Fibroblast of skin of back (primary cell): Measurements from ENCODE around the gene RTTN. TPM values are rescaled to one million over a fixed set of nuclear protein-coding genes. Genes with fewer than 3 reads are reported as not detected.
A peak's percentile ranks its signal among the peaks of the same experiment; 100 is the strongest.
"Not testable (repeated sequence)": the region's sequence is repeated elsewhere in the genome, so short reads cannot be mapped to it uniquely, and the experiment has no call there.

Source experiments
- DNase-seq: peaks from one replicate; pipeline ENCODE4 v3.0.0-alpha.2; 2013
- polyA plus RNA-seq, 2 experiments: library from polyadenylated mRNA; unstranded; fragments of 120-200 nt; gene quantifications; one replicate each; pipeline ENCODE4 v1.2.1, GENCODE V29; 2013; ENCODE audit not compliant: insufficient read length in 2 of 2

RTTN gene, protein sequence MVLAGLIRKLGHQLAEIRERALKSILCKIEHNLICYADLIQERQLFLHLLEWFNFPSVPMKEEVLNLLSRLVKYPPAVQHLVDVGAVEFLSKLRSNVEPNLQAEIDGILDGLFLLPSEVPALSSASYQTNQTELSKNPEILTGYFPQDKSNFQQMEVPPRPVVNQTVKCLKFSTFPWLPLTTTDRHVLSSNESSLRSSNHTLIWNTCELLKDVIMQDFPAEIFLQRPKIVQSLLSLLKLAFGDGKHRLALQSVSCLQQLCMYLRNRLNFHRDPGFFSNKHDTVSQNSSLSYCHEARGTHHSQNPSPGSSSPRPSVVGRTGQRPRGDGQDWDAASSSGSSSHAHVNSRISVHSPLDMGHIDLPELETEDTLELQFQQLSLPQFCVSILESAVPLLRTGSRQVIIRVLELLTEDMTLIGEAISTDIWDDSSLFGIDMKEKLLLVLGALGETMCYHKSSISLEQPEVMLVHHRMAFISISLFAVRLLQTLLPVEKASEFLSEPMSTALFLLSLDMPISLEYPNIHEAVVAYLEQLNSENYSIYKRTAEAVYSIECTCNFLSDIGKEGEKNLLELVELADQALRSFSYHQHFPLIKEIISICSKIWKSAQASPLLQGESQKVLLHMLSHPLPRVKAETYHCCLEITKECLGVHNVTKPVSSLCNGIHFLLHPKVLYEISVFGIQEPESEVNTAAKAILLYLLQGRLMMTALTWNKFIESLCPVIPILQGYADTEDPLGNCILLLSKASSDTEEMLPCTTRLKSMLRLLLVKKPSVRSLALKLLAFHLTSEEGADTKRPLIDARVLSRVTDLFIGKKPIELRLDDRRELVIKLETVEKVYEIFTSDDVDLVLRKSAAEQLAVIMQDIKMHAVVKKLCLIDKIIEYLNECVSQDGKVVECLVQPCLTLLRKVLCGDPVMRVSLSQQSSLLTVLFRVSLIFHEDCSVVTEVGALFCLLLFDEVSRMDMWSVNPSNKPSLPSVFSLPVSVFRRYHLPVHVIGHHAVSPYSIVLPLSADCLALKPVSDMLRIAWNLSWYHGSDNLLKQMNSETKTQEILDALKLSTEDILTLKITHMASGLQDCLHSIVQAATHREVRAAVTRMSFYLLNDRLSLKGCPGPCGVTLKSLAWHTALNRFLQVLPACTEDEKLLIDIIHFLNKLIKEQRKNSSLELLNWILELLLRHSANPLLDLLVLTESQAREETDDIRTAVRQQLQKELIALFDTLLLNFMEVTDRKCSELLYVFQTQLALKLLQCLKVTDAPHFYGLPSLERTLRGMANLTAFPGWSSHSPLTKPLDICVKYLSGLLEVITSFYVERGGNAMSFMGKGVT (N-terminal part only)
- polyA plus RNA-seq (2013, experiment 1 of 2; ENCODE audit: insufficient read length) = 7.7 TPM
- 5.8 TPM for polyA plus RNA-seq (2013, experiment 2 of 2; ENCODE audit: insufficient read length)

- DNase-seq = peak; percentile 95
These were observed at the start of gene RTTN for GRCh38 chr18:70205421-70206397. Gene RTTN, minus strand, starts transcription at chr18:70205687. Its CDS starts 29 bp downstream, at chr18:70205658.

DNA sequence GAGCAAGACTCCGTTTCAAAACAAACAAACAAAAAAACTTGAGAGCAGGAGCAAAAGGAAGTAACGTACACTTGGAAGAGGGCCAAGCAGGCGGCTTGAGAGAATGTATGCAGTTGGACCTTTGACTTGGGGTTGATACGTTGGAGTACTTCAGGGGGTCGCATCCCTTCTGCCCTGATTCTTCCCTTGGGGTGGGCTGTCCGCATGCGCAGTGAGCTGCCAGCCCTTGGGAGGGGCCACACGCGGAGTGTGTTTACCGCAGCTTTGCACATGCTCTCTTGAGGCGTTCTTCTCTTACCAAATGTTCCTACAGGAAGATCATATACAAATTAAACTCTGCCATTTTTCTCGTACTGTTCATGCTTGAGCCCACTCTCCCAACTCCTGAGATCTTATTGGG is 45.3 kb upstream of the RTTN start:
- no peak for DNase-seq

DNA sequence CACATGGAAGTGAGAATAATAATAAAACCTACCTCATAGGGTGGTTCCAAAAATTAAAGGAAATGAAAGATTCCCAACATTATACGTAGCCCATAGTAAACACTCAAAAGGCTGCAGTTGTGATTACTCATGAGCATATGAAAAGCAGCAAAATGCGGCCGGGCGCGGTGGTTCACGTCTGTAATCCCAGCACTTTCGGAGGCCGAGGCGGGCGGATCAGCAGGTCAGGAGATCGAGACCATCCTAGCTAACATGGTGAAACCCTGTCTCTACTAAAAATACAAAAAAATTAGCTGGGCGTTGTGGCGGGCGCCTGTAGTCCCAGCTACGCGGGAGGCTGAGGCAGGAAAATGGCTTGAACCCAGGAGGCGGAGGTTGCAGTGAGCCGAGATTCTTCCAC is 44.4 kb upstream of the RTTN start:
- DNase-seq = not testable (repeated sequence)

GRCh38 chr18:70249118-70249517 is 43.6 kb upstream of the RTTN start:
- peak; percentile 49 for DNase-seq

GRCh38 chr18:70246061-70246466 is 40.6 kb upstream of the RTTN start:
- no peak for DNase-seq

- DNase-seq = no peak
These were observed 37.8 kb upstream of the RTTN start for GRCh38 chr18:70243131-70243929.

DNA sequence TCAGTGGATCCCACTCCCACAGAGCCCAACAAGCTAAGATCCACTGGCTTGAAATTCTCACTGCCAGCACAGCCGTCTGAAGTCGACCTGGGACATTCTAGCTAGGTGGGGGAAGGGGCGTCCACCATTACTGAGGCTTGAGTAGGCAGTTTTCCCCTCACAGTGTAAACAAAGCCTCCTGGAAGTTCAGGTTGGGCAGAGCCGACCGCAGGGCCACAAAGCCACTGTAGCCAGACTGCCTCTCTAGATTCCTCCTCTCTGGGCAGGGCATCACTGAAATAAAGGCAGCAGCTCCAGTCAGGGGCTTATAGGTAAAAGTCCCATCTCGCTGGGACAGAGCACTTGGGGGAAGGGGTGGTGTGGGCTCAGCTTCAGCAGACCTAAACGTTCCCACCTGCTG is 31.4 kb upstream of the RTTN start:
- DNase-seq = not testable (repeated sequence)

DNA sequence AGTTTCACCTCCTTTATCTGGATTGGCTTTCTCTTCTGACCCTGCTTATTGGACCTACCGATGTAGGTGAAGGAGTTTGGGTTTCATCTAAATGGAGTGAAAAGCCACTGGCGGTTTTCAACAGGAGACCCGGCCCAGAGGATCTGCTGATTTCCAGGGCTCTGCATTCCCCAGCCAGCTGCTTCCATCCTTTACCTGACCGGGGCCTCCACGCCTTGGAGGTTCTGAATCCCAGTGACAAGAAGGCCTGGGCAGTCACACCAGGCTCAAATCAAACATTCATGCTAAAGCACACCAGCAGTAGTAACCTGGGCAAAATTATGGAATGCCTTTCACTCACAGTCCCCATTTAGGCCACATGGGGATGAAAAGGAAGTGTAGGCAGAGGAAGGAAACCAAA is 30.0 kb upstream of the RTTN start:
- DNase-seq = no peak

DNA sequence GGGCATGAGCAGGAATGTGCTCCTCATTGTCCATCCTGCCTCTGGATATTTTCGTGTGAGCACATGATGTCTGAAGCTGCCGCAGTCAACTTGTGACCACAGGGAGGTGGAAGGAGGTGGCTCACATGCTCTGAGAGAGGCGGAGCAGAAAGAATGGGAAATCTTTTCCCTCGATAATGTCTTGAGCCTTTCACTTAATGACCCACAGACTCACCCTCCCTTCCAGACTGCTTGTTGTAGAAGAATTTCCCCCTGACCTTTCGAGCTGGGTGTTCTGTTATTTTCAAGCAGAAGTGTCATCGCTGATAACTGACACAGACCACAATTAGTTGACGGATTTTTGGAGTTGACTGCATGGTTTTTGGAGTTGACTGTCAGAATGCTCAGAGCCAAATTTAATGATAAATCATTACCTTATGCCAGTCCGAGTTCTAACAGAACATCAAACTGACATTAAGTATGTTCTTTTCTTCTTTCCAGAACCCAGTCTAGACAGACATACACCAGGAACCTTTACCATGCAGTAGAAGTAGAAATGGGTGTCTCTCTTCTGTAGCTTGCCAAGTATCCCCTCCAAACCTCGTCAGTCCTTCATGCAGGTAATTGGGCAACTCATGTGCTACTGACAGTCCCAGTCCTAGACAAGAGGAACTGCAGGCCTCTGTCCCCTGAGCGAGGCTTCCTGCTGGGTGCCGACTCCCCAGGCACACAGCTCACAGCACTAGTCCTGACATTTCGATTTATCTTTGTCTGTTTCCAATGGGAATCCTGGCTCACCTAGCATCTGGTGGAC is 29.4 kb upstream of the RTTN start:
- peak; percentile 87 for DNase-seq

GRCh38 chr18:70233974-70234373 is 28.5 kb upstream of the RTTN start:
- DNase-seq = no peak

- no peak for DNase-seq
These were observed 26.8 kb upstream of the RTTN start for GRCh38 chr18:70232261-70232660.

- DNase-seq = no peak
These were observed 24.2 kb upstream of the RTTN start for GRCh38 chr18:70229639-70230038.

DNA sequence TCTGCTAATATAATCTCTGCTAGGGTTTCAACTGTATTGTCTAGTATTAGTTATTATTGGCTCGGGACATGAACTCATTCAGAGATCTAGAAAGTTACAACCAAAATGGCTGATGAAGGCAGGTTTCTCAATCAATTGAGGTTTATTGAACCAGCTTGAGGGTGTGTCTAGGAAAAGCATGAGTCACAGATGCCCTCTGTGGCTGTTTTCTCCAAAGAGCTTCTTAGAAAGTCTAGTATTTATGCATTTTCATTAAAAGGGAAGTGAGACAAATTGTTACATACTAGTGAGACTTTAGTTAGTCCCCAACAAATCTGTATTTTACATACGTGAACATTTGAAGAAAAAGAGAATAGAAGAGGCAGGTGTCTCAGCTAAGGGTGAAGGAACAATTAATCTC is 23.0 kb upstream of the RTTN start:
- no peak for DNase-seq

DNA sequence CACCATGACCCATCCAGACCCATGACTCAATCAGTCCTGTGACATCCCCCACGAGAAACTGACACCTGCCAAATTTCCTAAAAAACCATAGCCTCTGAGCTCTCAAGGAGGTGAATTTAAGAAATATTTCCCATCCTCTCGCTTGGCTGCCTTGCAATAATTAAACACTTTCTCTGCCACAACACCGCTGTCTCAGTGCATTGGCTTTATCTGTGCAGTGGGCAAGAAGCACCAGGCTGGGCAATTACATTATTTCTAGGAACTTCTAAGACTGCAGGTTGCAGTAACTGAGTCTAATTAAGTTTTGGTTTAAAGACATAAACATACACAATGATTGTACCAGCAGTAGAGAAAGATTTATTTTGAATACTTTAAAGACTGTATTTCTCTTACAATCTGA is 22.0 kb upstream of the RTTN start:
- DNase-seq = no peak

GRCh38 chr18:70221915-70222278 is 16.4 kb upstream of the RTTN start:
- DNase-seq = no peak

- no peak for DNase-seq
These were observed 15.8 kb upstream of the RTTN start for GRCh38 chr18:70221156-70221914.

DNA sequence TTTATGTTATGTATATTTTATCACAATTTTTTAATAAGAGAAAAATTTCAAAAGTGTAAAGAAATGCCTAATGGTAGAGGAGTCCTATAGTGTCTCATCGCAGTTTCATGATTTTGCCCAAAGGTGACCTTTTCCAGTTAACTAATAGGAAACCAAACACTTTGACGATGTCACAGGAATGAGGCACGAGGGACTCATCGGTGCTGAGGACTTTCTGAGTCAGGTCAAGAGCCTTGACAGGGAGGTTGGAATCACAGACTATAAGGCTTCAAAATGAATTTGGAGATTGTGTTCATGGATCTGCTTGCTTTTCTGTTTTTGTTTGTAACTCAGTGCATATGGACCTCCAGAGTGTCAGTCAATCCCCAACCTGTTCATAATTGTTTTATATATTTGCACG is 15.1 kb upstream of the RTTN start:
- no peak for DNase-seq

DNA sequence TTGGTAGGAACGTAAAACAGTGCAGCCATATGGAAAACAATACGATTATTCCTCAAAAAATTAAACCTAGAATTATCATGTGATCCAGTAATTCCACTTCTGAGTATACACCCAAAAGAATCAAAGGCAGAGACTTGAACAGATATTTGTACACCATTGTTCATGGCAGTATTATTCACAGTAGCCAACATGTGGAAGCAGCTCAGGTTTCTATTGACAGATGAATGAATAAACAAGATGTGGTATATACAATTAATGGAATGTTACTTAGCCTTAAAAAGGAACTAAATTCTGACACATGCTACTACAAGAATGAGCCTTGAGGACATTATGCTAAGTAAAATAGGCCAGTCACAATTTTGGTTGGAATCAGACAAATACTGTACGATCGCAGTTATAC is 14.2 kb upstream of the RTTN start:
- DNase-seq = no peak

- DNase-seq = no peak
These were observed 11.3 kb upstream of the RTTN start for GRCh38 chr18:70216788-70217187.
